CD4-positive, alpha-beta T cell treated with Interferon alpha-2 for 1 hour (primary cell): ENCODE results near the gene CANT1.

ENCODE experiments used
- DNase-seq, 2 donors: peaks; one replicate each; pipeline ENCODE4 v3.0.0-alpha.2; 2020 to 2022

The CANT1 gene

DNA sequence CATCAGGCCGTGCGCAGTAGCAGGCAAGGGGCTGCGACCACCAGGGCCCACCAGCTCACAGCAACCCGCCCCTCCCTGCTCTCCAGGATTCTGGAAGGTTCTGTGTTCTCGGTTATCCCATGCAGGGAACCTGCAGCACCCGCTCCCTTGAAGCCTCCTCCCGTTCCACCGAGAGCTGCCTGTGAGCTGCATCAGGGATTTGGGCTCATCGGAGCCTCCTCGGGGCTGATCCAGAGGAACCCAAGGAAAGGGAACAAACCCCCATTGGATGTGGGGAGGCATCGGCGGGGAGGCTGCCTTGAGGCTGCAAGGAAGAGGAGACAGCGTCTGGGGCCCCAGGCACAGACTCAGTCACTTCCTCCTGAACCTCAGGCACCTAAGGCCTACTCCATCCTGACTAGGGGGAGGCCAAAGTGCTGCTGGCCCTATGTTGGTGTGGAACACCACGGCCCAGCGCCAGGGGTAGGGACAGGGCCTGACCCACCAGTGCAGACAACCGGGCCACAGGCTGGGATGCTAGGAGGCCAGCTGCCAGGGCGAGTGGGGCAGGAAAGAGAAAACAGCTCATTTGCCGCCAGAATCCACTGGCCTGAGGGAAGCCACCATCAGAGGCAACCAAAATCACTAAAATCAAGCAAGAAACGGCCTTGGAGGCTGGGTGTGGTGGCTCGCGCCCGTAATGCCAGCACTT lies 15.4 kb downstream of the CANT1 start:
- no peak for DNase-seq

GRCh38 chr17:78993241-78993956 lies 16.2 kb downstream of the CANT1 start:
- peak; percentile 18 to 48 for DNase-seq

DNA sequence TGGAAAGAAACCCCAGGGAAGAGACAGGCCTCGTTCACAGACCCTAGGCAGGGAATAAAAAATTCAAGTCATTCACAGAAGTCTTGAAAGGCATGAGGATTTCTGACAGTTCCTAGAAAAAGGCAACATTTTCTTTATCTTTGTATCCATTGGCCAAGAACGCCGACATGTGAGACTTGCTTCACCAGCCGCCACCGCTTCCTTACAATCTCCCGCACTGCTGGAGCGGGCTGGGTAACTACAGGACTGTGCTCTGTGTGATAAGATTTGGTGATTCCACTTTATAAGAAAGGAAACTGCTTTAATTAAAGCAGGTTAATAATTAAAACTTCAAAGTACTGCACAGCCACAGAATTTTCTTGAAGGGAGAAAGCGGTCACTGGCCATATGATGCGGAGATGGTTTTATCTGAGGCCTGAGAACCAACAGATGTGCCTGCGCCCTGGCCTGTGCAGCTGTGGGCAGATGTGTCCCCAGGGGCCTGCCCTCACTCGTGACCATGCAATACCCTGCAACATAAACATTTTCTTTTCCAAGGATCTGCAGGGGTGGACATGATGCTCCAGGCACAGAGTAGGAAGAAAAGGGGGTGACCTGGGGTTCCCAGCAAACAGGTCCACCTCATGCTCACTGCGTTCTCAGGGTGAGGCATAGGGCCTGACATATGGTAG lies 16.9 kb downstream of the CANT1 start:
- no peak for DNase-seq

GRCh38 chr17:78991906-78992532 lies 17.5 kb downstream of the CANT1 start:
- no peak for DNase-seq

DNA sequence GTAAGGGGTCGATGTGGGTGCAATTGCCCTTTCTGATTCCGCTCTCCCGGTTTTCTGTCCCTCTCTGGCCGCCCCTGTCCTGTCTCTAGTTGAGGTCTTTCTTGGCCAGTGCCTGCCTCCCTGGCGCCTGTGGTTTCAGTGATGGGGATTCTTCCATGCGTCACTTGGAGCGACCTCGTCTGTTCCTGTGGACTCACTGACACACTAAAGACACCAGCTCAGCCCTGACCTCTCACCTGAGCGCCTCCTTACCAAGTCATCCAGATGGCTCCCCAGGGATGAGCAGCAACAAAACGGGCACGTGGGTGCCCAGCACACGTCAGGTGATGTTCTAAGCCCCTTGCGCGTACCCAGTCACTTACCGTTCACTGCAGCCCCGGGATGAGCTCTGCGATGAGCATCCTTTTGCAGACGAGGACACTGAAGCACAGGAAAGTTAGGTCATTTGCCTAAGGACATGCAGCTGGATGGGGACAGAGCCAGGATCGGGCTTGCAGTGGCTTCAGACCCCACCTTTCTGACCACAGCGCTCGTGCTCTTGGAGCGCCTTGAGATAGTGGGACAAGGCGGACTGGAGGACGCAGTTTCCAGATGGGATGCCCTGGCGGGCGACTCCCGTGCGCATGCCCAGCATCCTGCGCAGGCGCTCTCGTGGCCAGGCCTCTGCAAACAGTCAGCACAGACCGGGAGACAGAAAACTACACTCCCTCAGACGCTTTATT lies 18.4 kb downstream of the CANT1 start:
- DNase-seq: no peak

- DNase-seq: no peak
These were observed 19.1 kb downstream of the CANT1 start for GRCh38 chr17:78990349-78991016.

GRCh38 chr17:78988152-78988551 lies 21.4 kb downstream of the CANT1 start:
- DNase-seq: no peak

DNA sequence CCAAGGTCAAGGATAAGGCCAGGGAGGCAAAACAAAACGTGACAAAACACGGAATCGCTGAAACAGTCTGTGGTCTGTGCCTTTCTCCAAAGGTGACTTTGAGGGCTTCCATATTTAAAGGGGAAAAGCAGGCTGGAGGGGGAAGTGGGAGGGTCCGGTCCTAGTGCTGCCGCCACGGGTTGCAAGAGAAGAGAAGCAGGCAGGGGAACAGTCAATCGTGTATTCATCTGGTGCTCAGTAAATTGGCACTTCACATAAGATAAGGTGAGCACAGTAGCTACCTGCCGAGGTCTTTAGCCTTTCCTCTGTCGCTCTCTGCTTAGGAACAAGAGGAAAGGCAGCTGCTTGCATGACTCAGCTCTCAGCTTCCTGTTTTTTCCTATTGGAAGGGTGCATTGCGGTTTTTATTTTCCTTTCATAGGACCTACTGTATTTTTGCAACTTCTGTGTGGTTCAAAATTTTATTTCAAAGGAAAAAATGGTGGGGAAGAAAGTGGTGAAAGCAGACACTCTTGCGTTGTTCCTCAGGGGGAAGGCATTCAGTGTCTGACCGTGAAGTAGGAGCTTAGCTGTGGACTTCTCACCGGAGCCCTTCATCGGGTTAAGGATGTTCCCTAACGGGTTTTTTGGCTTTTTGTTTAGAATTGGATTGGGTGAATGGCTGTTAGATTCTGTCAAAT lies 22.8 kb downstream of the CANT1 start:
- DNase-seq: no peak

- DNase-seq: peak in 1 of 2 donors; percentile 24
These were observed 23.4 kb downstream of the CANT1 start for GRCh38 chr17:78986048-78986648.

DNA sequence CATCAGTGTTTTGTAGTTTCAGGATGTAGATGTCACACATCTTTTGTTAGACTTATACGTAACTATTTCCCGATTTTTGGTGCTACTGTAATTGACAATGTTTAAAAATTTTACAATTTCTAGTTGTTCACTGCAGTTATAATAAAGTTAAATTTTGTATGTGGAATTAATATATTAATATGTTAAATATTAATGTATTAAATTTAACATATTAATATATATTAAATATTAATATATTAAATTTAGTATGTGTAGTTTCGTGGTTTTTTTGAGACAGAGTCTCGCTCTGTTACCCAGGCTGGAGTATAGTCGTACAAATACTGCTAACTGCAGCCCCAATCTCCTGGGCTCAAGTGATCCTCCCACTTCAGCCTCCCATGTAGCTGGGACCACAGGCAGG lies 24.2 kb downstream of the CANT1 start:
- no peak for DNase-seq

- DNase-seq: no peak
These were observed 28.3 kb downstream of the CANT1 start for GRCh38 chr17:78981010-78981888.

DNA sequence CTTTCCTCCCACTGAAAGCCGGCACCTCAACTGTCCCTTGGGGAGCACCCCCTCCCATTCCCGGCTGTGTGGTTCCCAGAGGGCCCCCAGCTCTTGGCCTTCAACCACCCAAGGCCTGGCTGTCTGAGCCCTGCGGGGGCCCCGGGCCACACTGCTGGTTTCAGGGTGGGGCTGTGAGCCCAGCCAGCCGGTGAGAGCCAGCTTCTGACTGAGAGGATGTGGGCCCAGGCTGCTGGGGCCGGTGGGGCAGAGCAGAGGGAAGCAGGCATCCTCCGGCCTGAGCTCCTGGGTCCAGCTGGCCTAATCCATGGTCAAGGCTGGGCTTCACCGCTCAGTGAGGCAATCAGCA lies 29.0 kb downstream of the CANT1 start:
- DNase-seq: no peak

GRCh38 chr17:78979780-78980623 lies 29.6 kb downstream of the CANT1 start, which contains the start of gene LGALS3BP:
Gene LGALS3BP, minus strand, starts transcription at chr17:78979923. Its CDS starts 2,732 bp downstream, at chr17:78977191.
- DNase-seq: peak; percentile 54 to 70

DNA sequence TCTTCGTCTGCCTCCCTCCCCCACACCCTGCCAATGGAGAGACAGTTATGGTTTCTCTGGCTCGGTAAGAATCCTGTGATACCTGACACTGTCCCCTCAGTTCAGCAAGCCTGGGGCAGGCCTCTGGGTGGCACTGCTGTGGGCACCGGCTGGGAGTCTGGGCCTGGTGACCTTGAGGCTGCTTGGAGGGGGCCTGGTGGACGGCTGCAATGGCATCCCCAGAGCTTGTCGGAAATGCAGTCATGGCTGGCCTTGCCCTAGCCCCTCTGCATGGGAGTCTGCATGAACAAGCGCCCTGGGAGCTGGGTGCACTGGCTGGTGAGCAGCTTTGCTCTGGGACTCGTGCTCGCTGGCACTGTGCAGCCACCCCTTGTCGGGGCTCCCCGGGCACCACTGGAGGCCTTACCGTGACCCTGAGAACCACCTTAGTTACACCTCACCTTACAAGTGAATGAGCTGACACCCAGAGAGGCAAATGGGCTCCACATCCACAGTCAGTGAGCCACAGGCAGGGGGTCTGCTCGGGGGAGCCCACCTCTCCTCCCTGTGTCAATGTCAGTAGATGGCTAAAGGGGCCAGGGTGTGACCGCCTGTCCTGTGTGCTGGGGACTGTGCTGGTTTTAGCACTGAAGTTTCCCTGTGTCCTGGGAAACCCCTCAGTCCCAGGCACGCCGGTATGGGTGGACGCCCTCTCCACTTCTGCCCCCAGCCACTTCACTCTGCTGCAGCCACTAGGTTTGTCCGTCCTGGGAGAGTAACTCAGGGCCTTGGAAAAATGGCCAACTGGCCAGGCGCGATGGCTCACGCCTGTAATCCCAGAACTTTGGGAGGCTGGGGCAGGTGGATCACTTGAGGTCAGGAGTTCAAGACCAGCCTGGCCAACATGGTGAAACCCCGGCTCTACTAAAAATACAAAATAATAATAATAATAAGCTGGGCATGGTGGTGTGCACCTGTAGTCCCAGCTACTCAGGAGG lies 31.3 kb downstream of the CANT1 start:
- no peak for DNase-seq

GRCh38 chr17:78977681-78977943 lies 32.0 kb downstream of the CANT1 start:
- DNase-seq: no peak

- DNase-seq: no peak
These were observed 32.5 kb downstream of the CANT1 start for GRCh38 chr17:78976907-78977680.
